Stimulated activated effector memory CD8-positive, alpha-beta T cell treated with anti-CD3 and anti-CD28 coated beads, Interleukin-12 subunit alpha, Interleukin-12 subunit beta, amount 100 ng/mL, for 72 hours (primary cell): ENCODE data around the gene SPATC1L.

Source experiments
- ATAC-seq: fragments of 150-1000 bp; cut with Tn5 transposase; 2 replicates; pipeline ENCODE4 v1.10.0; 2021
- DNase-seq, 2 donors: peaks; one replicate each; pipeline ENCODE4 v3.0.0; 2021 to 2022; ENCODE audit warnings: low spot score in 2 of 2
- H3K27ac Mint-ChIP-seq: one replicate; pipeline ENCODE4 v1.8.0; 2022; ENCODE audit warnings: mild to moderate bottlenecking, mixed read lengths
- H3K36me3 Mint-ChIP-seq: one replicate; pipeline ENCODE4 v1.8.0; 2022; ENCODE audit warnings: mild to moderate bottlenecking, mixed read lengths
- H3K4me1 Mint-ChIP-seq: one replicate; pipeline ENCODE4 v1.8.0; 2022; ENCODE audit warnings: mixed read lengths
- H3K4me3 Mint-ChIP-seq: one replicate; pipeline ENCODE4 v1.8.0; 2022; ENCODE audit warnings: mild to moderate bottlenecking, mixed read lengths
- H3K9me3 Mint-ChIP-seq: one replicate; pipeline ENCODE4 v1.8.0; 2022; ENCODE audit warnings: mixed read lengths

Gene SPATC1L

DNA sequence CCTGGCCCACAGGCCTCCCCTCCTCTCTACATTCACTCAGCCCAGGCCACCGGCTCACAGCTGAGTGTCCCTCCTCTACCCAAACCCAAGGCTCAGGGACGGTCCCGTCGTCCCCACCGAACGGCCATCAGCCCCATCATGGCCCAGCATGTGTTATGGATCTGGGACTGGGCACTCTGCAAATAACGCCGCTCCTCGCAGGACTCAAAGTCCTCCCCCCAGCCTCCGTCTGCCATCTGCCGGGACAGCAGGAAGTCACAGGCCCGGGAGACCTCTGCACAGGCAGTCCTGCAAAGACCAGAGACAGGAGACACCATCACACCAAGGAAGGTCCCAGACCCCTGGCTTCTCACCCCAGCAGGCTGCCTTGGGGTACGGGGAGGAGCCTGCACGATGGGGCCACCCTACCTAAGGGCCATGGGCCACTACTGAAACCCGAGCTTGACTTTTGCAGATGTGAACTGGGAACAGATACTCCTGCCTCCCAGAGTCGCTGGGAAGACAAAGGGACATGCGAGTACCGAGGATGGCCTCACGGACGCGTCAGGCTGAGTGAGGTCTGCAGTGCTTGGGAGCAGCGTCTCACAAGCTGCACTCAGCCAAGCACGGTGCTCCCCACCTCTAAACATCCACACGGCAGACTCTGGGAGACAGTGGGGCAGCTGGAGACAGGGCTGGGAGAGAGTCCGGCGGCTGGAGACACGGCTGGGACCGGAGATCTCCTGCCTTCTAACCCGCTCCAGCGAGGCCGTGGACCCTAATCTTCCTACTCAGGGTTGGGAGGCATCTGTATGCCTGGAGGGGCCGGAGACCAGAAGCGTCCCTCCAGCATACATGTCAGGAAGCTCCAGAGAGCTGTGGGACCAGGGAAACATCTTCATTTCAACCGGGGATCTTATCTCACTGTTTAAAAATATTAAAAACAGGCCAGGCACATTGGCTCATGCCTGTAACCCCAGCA is 10.4 kb upstream of the SPATC1L start:
- ATAC-seq (no peak), DNase-seq (no peak)
- Mint-ChIP-seq H3K36me3 (peaks cover 24% of the 10 kb centered on the region), H3K4me1 (no peaks in the 10 kb centered on the region), H3K9me3 (no peaks in the 10 kb centered on the region), H3K27ac (no peak overlapping the region), H3K4me3 (no peak overlapping the region)

DNA sequence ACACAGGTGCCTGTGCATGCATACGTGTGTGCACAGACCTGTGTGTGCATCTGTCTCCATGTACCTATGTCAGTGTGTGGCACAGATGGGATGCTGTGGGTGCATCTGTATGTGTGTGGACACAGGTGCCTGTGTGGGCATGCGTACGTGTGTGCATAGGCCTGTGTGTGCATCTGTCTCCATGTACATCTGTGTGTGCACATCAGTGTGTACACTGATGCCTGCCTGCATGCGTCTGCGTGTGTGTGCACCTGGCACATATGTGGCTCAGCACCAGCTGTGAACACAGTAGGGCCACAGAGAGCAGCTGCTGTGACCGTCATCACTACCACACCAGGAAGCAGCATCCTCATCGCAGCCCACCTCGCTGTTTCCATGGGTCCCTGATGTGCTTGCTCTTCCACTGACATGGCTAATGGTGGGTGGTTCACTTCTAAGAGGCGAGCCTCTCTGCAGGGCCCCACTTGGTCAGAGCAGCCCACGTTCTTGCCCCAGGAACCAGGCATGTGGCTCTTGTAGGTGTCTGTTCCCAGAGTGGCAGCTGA is 9.6 kb upstream of the SPATC1L start:
- peaks cover 19% of the 10 kb centered on the region for H3K36me3 Mint-ChIP-seq
- ATAC-seq (no peak), DNase-seq (no peak)
- no peaks in the 10 kb centered on the region for H3K4me1 Mint-ChIP-seq
- H3K27ac Mint-ChIP-seq: no peak overlapping the region
- no peaks in the 10 kb centered on the region for H3K9me3 Mint-ChIP-seq
- no peak overlapping the region for H3K4me3 Mint-ChIP-seq

DNA sequence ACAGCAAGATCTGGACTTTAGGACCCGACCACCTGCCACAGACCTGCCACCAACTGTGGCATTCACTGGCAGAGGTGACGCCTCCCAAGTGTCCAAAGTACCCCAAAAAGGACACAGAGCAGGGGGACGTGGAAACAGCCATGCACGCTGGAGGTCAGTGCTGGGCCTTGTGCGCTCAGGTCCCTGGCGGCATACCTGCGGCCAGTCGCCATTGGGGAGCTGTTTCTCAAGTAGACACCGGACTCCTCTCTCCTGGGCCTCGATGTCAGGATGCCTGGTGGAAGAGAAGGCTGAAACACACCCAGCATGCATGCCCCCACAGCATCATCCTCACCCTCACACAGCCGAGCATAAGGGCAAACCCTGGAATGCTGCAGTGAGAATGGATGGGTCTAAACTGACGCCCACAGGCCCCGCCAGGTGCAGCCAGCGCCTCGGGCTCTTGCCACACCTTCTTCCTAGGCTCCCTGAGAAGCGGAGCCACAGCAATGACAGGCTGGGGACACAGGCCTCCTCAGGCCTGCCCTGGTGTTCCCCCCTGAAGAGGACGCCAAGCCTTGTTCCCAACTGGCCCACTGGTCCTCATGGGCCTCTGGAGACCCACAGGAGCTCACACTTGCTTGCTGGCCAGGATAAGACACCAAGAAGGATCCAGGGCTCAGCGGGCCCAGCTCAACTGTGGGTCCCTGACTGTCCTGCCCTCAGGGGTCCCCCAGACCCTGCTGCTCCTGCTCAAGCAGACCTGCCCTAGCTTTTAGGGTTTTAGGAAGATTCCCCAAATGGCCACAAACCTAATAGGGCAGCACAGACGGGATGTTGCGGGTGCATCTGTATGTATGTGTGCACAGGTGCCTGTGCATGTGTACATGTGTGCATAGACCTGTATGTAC is 7.7 kb upstream of the SPATC1L start:
- ATAC-seq (no peak), DNase-seq (no peak)
- no peaks in the 10 kb centered on the region for H3K9me3 Mint-ChIP-seq
- peaks cover 12% of the 10 kb centered on the region for H3K36me3 Mint-ChIP-seq
- H3K4me3 Mint-ChIP-seq: no peak overlapping the region
- H3K27ac Mint-ChIP-seq: no peak overlapping the region
- no peaks in the 10 kb centered on the region for H3K4me1 Mint-ChIP-seq

GRCh38 chr21:46191257-46191685 is 7.0 kb upstream of the SPATC1L start:
- H3K4me3 Mint-ChIP-seq: no peak overlapping the region

GRCh38 chr21:46190491-46191131 is 6.4 kb upstream of the SPATC1L start:
- Mint-ChIP-seq H3K36me3 (peaks cover 6% of the 10 kb centered on the region), H3K27ac (no peak overlapping the region), H3K4me1 (no peaks in the 10 kb centered on the region), H3K9me3 (no peaks in the 10 kb centered on the region), H3K4me3 (no peak overlapping the region)
- DNase-seq (no peak), ATAC-seq (no peak)

More at GRCh38 chr21:46191257-46191685, 7.0 kb upstream of the SPATC1L start:
- Mint-ChIP-seq H3K4me1 (no peaks in the 10 kb centered on the region), H3K9me3 (no peaks in the 10 kb centered on the region), H3K27ac (no peak overlapping the region), H3K36me3 (peaks cover 8% of the 10 kb centered on the region)
- DNase-seq (no peak), ATAC-seq (no peak)

DNA sequence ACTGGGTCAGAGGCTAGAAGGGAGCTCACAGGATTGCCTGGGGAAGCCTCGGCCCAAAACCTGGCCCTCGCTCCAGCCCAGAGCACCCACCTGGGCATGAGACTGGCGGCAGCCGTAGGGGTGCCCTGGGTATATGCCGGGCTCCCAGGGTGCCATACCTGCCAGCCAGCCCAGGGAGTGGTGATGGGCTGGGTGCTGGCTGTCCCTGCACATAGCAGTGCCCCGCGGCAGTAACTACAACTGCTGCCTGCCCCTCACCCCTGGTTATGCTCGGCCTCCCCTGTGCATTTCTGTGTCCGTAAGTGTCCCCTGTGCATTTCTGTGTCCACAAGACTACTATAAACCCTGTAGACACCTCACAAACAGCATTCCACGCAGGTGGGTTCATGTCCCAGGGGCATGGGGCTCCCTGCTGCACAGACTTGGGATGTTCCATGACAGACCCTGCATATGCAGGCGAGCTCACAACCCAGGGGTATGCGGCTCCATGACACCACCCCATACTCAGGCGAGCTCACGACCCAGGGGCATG is 5.8 kb upstream of the SPATC1L start:
- Mint-ChIP-seq H3K36me3 (peaks cover 6% of the 10 kb centered on the region), H3K4me3 (no peak overlapping the region), H3K4me1 (no peaks in the 10 kb centered on the region), H3K27ac (no peak overlapping the region), H3K9me3 (no peaks in the 10 kb centered on the region)
- DNase-seq (peak in 1 of 2 donors; percentile 42), ATAC-seq (no peak)

GRCh38 chr21:46189213-46189958 is 5.1 kb upstream of the SPATC1L start:
- Mint-ChIP-seq H3K36me3 (peaks cover 6% of the 10 kb centered on the region), H3K9me3 (no peaks in the 10 kb centered on the region), H3K27ac (peak overlapping the region; percentile 48), H3K4me1 (no peaks in the 10 kb centered on the region), H3K4me3 (no peak overlapping the region)
- peak in 1 of 2 donors; percentile 46 for DNase-seq
- ATAC-seq: no peak

DNA sequence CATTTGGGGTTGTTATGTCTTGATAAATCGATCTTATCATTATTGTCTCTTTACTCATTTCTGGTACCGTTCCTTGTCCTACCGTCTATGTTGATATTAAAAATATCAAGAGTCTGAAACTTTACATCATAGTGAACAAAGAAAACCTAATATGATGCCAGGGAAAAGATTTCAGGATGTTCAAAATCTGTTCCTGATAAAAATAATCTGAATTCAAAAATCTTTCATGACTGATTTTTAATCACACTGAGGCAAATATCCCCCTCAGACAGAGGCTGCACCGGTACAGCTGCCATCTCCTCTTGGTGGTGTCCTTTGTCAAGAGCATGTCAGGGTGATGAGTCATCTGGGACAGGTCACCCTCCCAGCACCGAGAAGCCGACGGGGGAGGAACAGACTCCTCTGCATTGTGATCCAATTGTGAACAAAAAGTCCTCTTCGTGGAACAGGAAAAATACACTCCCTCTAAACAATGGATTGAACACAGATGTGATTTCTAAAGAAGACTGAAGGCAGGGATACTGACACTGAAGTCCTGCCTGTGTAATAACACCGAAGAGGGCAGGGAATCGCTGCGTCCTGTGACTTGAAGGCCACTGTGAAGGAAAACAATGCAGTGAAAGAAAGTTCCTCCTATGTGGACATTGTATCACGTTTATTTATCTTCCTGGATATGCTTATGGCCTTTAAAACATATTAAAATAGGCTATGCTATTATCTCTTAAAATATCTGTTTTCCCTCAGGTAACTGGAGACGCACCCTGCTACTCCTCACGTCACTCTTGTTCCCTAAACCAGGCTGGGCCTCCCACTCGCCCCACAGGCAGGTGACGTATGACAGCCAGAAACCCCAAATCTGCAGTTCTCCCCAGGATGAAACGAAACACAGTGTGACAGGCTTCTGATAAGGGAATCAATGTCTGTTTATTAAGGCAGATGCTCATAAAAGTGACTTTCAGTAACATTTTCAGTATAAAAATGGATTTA is 4.3 kb upstream of the SPATC1L start:
- no peaks in the 10 kb centered on the region for H3K4me1 Mint-ChIP-seq
- H3K9me3 Mint-ChIP-seq: no peaks in the 10 kb centered on the region
- no peak overlapping the region for H3K4me3 Mint-ChIP-seq
- DNase-seq: peak in 1 of 2 donors; percentile 38
- ATAC-seq: peak; percentile 34
- peaks cover 6% of the 10 kb centered on the region for H3K36me3 Mint-ChIP-seq
- H3K27ac Mint-ChIP-seq: peak overlapping the region; percentile 48

GRCh38 chr21:46187814-46188213 is 3.6 kb upstream of the SPATC1L start:
- ATAC-seq (no peak), DNase-seq (no peak)
- Mint-ChIP-seq H3K27ac (no peak overlapping the region), H3K9me3 (no peaks in the 10 kb centered on the region), H3K4me1 (no peaks in the 10 kb centered on the region), H3K4me3 (no peak overlapping the region), H3K36me3 (peaks cover 6% of the 10 kb centered on the region)

GRCh38 chr21:46187261-46187660 is 3.0 kb upstream of the SPATC1L start:
- Mint-ChIP-seq H3K9me3 (no peaks in the 10 kb centered on the region), H3K4me3 (no peak overlapping the region), H3K27ac (no peak overlapping the region)

DNA sequence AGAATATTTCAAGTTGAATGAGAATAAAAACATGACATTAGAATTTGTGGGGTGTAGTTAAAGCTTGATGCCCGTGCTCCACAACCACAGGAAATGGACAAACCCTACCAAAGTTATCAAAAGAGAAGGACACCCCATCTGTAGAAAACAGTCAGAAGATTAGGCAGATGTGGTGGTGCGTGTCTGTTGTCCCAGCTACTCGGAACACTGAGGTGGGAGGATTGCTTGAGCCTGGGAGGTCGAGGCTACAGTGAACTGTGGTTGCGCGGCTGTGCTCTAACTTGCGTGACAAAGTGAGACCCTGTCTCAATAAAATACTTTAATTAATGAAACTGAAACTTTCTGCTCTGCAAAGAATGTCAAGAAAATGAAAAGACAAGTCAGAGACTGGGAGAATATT is 1.5 kb upstream of the SPATC1L start:
- H3K36me3 Mint-ChIP-seq: peaks cover 6% of the 10 kb centered on the region
- DNase-seq (peak in 1 of 2 donors; percentile 42), ATAC-seq (no peak)
- H3K9me3 Mint-ChIP-seq: no peaks in the 10 kb centered on the region
- H3K27ac Mint-ChIP-seq: no peak overlapping the region
- H3K4me1 Mint-ChIP-seq: no peaks in the 10 kb centered on the region
- H3K4me3 Mint-ChIP-seq: no peak overlapping the region

More at GRCh38 chr21:46187261-46187660, 3.0 kb upstream of the SPATC1L start:
- no peak for DNase-seq
- no peak for ATAC-seq
- Mint-ChIP-seq H3K4me1 (no peaks in the 10 kb centered on the region), H3K36me3 (peaks cover 6% of the 10 kb centered on the region)

- DNase-seq (peak; percentile 35 to 87), ATAC-seq (peak; percentile 94)
- peak overlapping the region; percentile 69 for H3K4me3 Mint-ChIP-seq
- H3K36me3 Mint-ChIP-seq: peaks cover 6% of the 10 kb centered on the region
- H3K27ac Mint-ChIP-seq: no peak overlapping the region
- no peaks in the 10 kb centered on the region for H3K4me1 Mint-ChIP-seq
- no peaks in the 10 kb centered on the region for H3K9me3 Mint-ChIP-seq
Measured at GRCh38 chr21:46184625-46185555, 631 bp upstream of the SPATC1L start.
